Natural killer cell treated with Interleukin-12 subunit alpha and Interleukin-12 subunit beta and Interleukin-15 and Interleukin-18, amount 100 ng/mL, for 72 hours (primary cell): Measurements from ENCODE around the gene RELT. TPM values are rescaled to one million over a fixed set of nuclear protein-coding genes. Genes with fewer than 3 reads are reported as not detected.
A peak's percentile ranks its signal among the peaks of the same experiment; 100 is the strongest.

Experiments
- ATAC-seq, 2 donors: fragments of 150-1000 bp; cut with Tn5 transposase in 1 of 2; sonication (Bioruptor Pico), chemical (Tn5 transposase) in 1 of 2; 2 replicates each; pipeline ENCODE4 v1.10.0; 2021
- DNase-seq: peaks from one replicate; pipeline ENCODE4 v3.0.0; 2022; ENCODE audit warnings: low spot score
- H3K27ac Mint-ChIP-seq, 2 donors: 1 replicate in 1 of 2; 2 replicates in 1 of 2; pipeline ENCODE4 v1.8.0; 2022; ENCODE audit warnings: mixed read lengths in 2 of 2, mild to moderate bottlenecking in 1 of 2, moderate library complexity in 1 of 2
- H3K27me3 Mint-ChIP-seq, 2 donors: 1 replicate in 1 of 2; 2 replicates in 1 of 2; pipeline ENCODE4 v1.8.0; 2022; ENCODE audit warnings: mixed read lengths in 2 of 2
- H3K36me3 Mint-ChIP-seq: one replicate; pipeline ENCODE4 v1.8.0; 2022; ENCODE audit warnings: mixed read lengths
- H3K4me1 Mint-ChIP-seq, 2 donors: 1 replicate in 1 of 2; 2 replicates in 1 of 2; pipeline ENCODE4 v1.8.0; 2022; ENCODE audit warnings: low read depth in 2 of 2, mixed read lengths in 2 of 2, mild to moderate bottlenecking in 1 of 2
- H3K4me3 Mint-ChIP-seq: one replicate; pipeline ENCODE4 v1.8.0; 2022; ENCODE audit warnings: mixed read lengths
- H3K9me3 Mint-ChIP-seq: 2 replicates; pipeline ENCODE4 v1.8.0; 2022; ENCODE audit warnings: mixed read lengths
- total RNA-seq, 2 donors: library from RNA; stranded (reverse); gene quantifications; one replicate each; pipeline ENCODE4 v1.2.3, GENCODE V29; 2022

Gene RELT
- total RNA-seq, 2 donors from 2014 or later, result 46.5 to 58.0 TPM

- no peaks in the 10 kb centered on the region for H3K36me3 Mint-ChIP-seq
- H3K9me3 Mint-ChIP-seq, result no peaks in the 10 kb centered on the region
- no peak overlapping the region for H3K4me3 Mint-ChIP-seq
- peak overlapping the region in 1 of 2 donors; percentile 3 for H3K27ac Mint-ChIP-seq
- H3K4me1 Mint-ChIP-seq, result peaks cover 8 to 10% of the 10 kb centered on the region in 2 donors
- H3K27me3 Mint-ChIP-seq, result no peaks in the 10 kb centered on the region
- DNase-seq (no peak), ATAC-seq (no peak)
Observed at GRCh38 chr11:73446766-73447165, 70.6 kb downstream of the RELT start.

Other genes with a start within 250 kb of the RELT start
- gene FCHSD2, start 234.1 kb upstream of the RELT start, total RNA-seq, result 10 to 100 TPM; 58.8 to 77.3 TPM
- gene P2RY2, start 158.1 kb upstream of the RELT start, total RNA-seq, result under 1 TPM in 1 of 2 donors, not detected in 1; 0.20 TPM
- gene P2RY6, start 104.1 kb upstream of the RELT start, total RNA-seq, result not detected
- under 1 TPM in 1 of 2 donors, not detected in 1; 0.95 TPM for gene ARHGEF17, start 68.1 kb upstream of the RELT start, total RNA-seq
- 10 to 100 TPM; 15.2 to 17.2 TPM for gene FAM168A, start 221.7 kb downstream of the RELT start, total RNA-seq